Posterior vena cava (tissue), 2 donors: Measurements from ENCODE around the gene PEX6. TPM values are rescaled to one million over a fixed set of nuclear protein-coding genes. Genes with fewer than 3 reads are reported as not detected.
"Not testable (repeated sequence)": the region's sequence is repeated elsewhere in the genome, so short reads cannot be mapped to it uniquely, and the experiment has no call there.

Experiments used
- DNase-seq: peaks from one replicate; pipeline ENCODE4 v3.0.0-alpha.2; 2020; ENCODE audit warnings: low spot score
- intact Hi-C, 2 donors: fragments of 100-400 bp; cut with DNase I; formaldehyde crosslinking; loops; one replicate each; pipeline versions ENCODE4 v1.14.1 to v1.14.2; 2022 to 2023
- total RNA-seq, 2 donors: library from RNA; stranded (reverse); fragmentation: NEBNext Ultra II Directional; extraction: Animal tissue kit (Norgen Biotek cat#: 25700); gene quantifications; one replicate each; pipeline ENCODE4 v1.2.1, GENCODE V29; 2021
- donor health status: DM: yes; HTN: yes; CAD: no.
- donor health status: DM: yes; HTN: yes; CAD: no.

Gene PEX6
- total RNA-seq, 2 donors from 2014 or later: 8.8 to 12.8 TPM

DNA sequence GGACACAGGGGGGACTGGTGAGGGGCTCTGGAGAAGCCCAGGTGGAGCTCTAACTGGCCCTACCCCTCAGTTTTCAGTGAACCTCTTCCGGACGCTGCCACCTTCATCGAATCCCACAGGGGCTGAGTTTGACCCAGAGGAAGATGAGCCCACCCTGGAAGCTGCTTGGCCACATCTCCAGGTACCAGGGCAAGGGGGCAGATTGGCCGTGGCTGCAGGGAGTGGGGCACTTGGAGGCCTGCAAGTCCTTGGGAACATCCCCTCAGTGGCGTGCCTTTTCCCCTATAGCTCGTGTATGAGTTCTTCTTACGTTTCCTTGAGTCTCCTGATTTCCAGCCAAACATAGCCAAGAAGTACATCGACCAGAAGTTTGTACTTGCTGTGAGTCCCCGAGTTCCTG, 28.1 kb upstream of the PEX6 start:
- intact Hi-C loops: loop anchor here in 1 of 2 donors (10.0 kb wide), 1 partner anchor 118 kb away; no protein-coding TSS in a partner anchor
- no peak for DNase-seq

DNA sequence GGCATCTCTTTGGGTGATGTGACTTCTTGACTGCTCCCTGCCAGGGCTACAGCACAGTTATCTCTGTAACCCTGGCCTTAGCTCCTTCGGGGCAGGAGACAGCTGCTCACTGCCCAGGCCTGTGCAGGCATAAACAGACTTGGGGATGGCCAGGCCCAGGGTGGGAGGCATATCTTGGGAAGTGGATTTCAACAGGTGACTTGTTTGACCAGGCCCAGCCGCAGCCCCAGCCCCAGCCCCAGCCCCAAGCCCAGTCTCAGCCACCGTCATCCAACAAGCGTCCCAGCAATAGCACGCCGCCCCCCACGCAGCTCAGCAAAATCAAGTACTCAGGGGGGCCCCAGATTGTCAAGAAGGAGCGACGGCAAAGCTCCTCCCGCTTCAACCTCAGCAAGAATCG, 27.3 kb upstream of the PEX6 start:
- intact Hi-C loops: loop anchor here in 1 of 2 donors (10.0 kb wide), 1 partner anchor 119 kb away; no protein-coding TSS in a partner anchor

DNA sequence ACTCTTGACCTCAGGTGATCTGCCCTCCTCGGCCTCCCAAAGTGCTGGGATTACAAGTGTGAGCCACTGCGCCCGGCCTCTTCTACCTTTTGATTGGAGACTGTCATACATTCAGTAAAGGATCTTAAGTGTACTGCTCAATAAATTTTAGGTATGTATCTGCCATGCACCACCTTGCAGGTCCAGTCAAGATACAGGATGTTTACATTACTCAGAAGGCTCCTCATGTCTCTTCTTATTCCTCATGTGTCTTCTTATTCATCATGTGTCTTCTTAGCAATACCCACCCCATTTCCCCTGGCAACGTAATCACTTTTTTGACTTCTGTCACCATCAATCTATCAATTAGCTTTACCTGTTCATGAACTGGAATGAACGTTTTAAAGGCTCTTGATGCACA, 26.9 kb upstream of the PEX6 start:
- intact Hi-C loops: loop anchor here in 1 of 2 donors (10.0 kb wide), 1 partner anchor 119 kb away; no protein-coding TSS in a partner anchor

More for the DNA sequence above, 27.3 kb upstream of the PEX6 start:
- no peak for DNase-seq

GRCh38 chr6:43001843-43002242, 22.9 kb upstream of the PEX6 start:
- intact Hi-C loops: loop anchor here in 1 of 2 donors (10.0 kb wide), 1 partner anchor 123 kb away; no protein-coding TSS in a partner anchor
- no peak for DNase-seq

More for the DNA sequence above, 26.9 kb upstream of the PEX6 start:
- DNase-seq: no peak

- intact Hi-C loops, DNase-seq: not testable (repeated sequence)
Measured at GRCh38 chr6:42998205-42998604, 19.2 kb upstream of the PEX6 start.

GRCh38 chr6:42996513-42996912, 17.5 kb upstream of the PEX6 start:
- intact Hi-C loops: no loop called here

GRCh38 chr6:42993445-42993844, 14.5 kb upstream of the PEX6 start:
- intact Hi-C loops: no loop called here
- no peak for DNase-seq

More at GRCh38 chr6:42996513-42996912, 17.5 kb upstream of the PEX6 start:
- DNase-seq: no peak

- intact Hi-C loops: no loop called here
- no peak for DNase-seq
Measured at GRCh38 chr6:42989923-42990322, 10.9 kb upstream of the PEX6 start.

- intact Hi-C loops: no loop called here
- DNase-seq: no peak
Measured at GRCh38 chr6:42988486-42989020, 9.6 kb upstream of the PEX6 start.

- DNase-seq: no peak
- intact Hi-C loops: no loop called here
Measured at GRCh38 chr6:42987533-42988451, 8.8 kb upstream of the PEX6 start.

- DNase-seq: no peak
- intact Hi-C loops: no loop called here
Measured at GRCh38 chr6:42984924-42985475, 6.0 kb upstream of the PEX6 start.

DNA sequence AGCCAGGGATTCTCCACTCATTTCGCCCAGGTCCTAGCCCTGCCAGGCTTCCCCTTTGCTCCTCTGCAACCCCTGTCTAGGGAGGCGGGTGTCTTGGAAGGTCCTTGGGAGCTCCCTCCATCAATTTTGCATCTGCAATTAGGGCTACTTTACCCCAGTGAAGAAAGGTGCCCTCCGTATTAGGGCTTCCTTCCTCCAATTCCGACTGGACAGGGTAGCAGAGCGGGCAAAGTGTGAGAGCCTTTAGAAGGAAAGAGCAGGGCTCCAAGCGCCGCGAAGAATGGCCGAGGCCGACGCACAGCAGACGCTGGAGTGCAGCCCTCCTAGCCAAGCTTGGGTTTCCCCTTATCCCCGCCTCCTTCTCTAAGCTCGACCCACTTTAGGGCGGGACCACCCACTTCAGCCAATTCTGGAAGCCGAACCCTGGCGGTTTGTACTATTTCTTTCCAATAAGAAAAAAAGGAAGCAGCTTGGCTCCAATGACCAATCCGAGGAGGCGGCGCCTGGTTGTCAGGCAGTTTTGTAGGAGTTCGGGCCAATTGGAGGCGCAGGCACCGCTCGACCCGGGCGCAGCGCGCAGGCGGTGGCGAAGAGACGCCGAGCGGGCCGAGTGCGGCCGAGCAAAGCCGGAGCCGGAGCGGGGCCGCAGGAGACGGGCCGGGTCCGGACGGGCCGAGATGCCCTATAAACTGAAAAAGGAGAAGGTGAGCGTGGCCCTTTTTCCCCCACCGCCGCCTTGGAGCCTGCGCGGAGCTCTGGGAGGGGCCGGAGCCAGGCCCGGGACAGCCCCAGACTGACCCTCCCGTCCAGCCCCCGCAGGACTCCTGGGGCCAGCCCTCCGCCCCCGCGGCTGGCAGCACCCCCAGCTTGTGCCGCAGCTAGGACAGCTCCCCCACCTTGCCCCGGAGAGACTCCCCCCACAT, 5.3 kb upstream of the PEX6 start, which contains the start of gene PPP2R5D:
Gene PPP2R5D (plus strand): TSS at position 570 of the 923 bp plus-strand sequence. CDS start 108 bp downstream, at position 678.
- intact Hi-C loops: no loop called here
- DNase-seq: peak; percentile 99

GRCh38 chr6:42981836-42982235, 2.9 kb upstream of the PEX6 start:
- intact Hi-C loops: no loop called here
- no peak for DNase-seq

- no peak for DNase-seq
- intact Hi-C loops: loop anchor here (5.0 kb wide), 2 partner anchors 42 to 47 kb away; no protein-coding TSS in a partner anchor
Measured at GRCh38 chr6:42979523-42980177, 669 bp upstream of the PEX6 start.

DNA sequence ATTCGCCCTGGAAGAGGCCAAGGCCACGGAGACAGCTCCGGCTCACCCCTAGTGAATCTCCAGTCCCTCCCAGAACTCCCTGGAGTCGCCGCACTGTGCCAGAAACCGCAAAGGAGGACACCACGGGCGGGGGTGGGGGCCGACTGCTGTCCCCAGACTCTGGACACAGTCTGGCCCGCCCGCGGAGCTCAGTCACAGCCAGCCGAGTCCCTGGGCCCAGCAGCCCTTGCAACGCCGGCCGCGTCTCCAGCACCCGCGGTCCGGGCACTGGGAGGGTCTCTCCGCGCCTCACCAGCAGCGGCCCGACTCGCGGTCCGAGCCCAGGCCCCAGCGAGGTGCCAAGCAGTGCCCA, 518 bp downstream of the PEX6 start:
- intact Hi-C loops: loop anchor here (5.0 kb wide), 2 partner anchors 41 to 46 kb away; no protein-coding TSS in a partner anchor
- DNase-seq: no peak

GRCh38 chr6:42974919-42975505, 4.0 kb downstream of the PEX6 start:
- intact Hi-C loops: loop anchor here (5.0 kb wide), 2 partner anchors 38 to 43 kb away; no protein-coding TSS in a partner anchor
- DNase-seq: no peak

- intact Hi-C loops: no loop called here
- no peak for DNase-seq
Measured at GRCh38 chr6:42973926-42974325, 5.1 kb downstream of the PEX6 start.

- intact Hi-C loops: no loop called here
- DNase-seq: no peak
Measured at GRCh38 chr6:42971746-42972327, 7.1 kb downstream of the PEX6 start.
